Hematopoietic multipotent progenitor cell treated with erythropoietin and hydrocortisone succinate and interleukin-3 and kit ligand, for 17 days (in vitro differentiated cells): ENCODE measurements around the gene LAMA2.
"Not testable (repeated sequence)": the region's sequence is repeated elsewhere in the genome, so short reads cannot be mapped to it uniquely, and the experiment has no call there.

Experiments
- DNase-seq: peaks from one replicate; pipeline ENCODE4 v3.0.0-alpha.2; 2015; ENCODE audit warnings: low spot score

Gene LAMA2

DNA sequence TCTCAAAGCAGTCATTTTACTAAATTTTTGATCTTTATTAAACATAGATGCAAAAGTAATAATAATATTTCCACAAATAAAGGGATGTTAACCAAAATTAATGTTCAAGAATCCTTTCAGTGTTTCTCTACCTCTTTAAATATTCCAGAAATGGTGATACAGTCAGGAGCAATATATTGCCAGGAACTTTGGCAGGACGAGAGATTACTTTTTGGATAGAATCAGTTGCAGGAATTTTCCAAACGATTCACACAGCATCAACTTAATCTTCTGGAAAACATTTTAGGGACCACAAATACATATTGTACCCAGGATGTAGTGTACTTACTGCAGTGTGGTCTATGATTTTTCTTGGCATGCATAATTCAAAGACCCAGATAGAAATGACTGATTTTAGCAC is 125.7 kb downstream of the LAMA2 start:
- no peak for DNase-seq

- no peak for DNase-seq
These were observed 126.9 kb downstream of the LAMA2 start for GRCh38 chr6:129009851-129010250.

GRCh38 chr6:129014302-129014701 is 131.4 kb downstream of the LAMA2 start:
- no peak for DNase-seq

GRCh38 chr6:129015721-129016120 is 132.8 kb downstream of the LAMA2 start:
- DNase-seq: no peak

GRCh38 chr6:129016844-129017243 is 133.9 kb downstream of the LAMA2 start:
- no peak for DNase-seq

GRCh38 chr6:129022011-129022553 is 139.1 kb downstream of the LAMA2 start:
- DNase-seq: no peak

- DNase-seq: no peak
These were observed 143.7 kb downstream of the LAMA2 start for GRCh38 chr6:129026601-129027000.

- DNase-seq: no peak
These were observed 146.8 kb downstream of the LAMA2 start for GRCh38 chr6:129029778-129030177.

- no peak for DNase-seq
These were observed 147.3 kb downstream of the LAMA2 start for GRCh38 chr6:129030215-129030614.

DNA sequence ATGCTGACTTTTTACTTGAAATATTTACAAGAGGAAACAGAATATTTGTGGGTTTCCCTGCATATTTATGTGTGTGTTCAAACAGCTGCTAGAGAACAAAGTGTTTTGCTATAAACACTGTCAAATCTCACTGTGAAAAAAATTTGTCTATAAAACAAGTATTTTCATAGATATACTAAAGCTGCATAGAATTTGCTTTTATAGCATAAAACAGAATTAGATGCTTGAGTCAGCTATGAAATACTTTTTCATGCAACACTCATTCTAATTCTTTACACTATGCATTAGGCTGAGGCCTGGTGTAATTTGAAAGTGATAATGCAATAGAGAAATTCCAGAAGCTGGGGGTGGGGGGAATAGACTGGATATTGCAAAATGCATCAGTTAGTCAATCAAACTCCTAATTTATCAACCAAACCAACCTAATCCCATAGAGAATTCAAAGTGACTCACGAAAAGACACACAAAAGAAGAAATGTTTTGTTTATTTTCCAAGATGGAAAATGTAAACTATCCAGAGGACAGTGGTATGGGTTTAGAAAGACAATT is 148.2 kb downstream of the LAMA2 start:
- no peak for DNase-seq

GRCh38 chr6:129032602-129033001 is 149.7 kb downstream of the LAMA2 start:
- no peak for DNase-seq

DNA sequence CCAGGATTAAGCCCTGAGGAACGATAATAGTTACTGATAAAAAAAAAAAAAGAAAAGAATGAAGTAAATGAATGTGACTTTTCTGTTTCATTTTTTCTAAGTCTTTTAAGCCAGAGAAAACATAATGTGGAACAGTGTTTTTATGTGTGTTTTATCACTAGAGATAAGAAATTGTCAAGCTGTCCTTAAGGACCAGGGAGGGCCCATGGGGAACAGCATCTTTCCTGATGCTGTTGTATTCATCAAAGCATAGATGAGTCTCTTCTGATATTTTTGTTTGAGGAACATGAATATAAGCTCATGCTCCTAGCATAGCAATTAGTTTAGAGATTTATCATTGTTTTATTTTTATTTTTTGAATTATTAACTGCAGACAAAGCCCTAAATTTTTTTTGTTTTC is 150.2 kb downstream of the LAMA2 start:
- DNase-seq: no peak

DNA sequence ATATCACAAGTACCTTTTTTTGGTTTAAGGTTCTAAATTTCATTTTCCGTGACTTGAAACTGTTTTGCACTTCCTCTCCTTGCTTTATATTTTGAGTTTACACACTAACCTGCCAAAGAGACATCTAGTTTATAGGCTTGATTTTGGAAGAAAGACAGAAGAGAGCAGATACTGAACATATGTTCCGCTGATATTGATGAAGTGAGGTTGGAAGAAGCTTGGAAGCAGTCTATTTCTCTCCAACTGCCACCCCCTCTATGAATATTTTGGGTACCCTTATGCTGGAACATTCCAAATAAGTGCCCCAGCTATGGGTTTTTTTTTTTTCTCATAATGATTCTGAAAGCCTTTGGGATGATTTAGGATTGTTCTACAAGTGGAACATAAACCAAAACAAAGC is 150.6 kb downstream of the LAMA2 start:
- DNase-seq: no peak

- no peak for DNase-seq
These were observed 158.6 kb downstream of the LAMA2 start for GRCh38 chr6:129041563-129041962.

- no peak for DNase-seq
These were observed 163.6 kb downstream of the LAMA2 start for GRCh38 chr6:129046526-129046925.

GRCh38 chr6:129047834-129048233 is 164.9 kb downstream of the LAMA2 start:
- DNase-seq: no peak

GRCh38 chr6:129050086-129050485 is 167.1 kb downstream of the LAMA2 start:
- DNase-seq: no peak

- not testable (repeated sequence) for DNase-seq
These were observed 170.2 kb downstream of the LAMA2 start for GRCh38 chr6:129053143-129053542.

DNA sequence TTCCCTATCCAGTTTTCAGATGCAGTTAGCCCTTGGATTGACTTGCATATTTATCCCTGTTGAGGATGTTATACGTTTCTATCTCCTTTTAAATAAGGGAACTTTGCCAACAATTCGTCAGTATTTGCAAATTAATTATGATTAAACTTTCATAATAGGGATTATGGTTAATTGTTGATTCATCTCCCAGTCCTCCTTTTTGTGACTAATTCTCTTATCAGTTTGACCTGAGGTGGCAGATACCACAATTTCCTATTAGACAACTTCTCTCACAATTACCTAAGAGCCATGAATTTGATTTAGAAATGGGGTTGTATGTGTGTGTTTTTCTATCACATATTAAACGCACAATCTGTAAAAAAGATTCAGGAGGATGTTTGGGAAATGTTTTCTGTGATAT is 172.9 kb downstream of the LAMA2 start:
- DNase-seq: no peak

- DNase-seq: no peak
These were observed 176.7 kb downstream of the LAMA2 start for GRCh38 chr6:129059650-129060049.

DNA sequence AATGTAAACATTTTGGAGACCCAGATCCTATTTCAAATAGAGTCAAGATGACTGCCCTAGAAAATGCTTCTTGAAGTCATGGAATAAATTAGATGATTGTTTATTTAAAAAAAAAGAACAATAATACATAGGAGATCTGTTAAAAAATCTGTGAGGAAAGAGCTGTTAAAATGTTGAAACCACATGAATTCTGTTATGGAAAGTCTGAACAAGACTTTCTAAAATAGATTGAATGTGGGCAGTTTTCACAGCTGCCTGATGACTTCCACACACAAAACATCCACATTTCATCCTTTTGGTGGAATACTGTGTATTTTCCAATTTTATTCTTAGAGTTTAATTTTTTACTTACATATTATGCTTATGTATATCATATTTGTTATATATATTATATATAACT is 186.1 kb downstream of the LAMA2 start:
- no peak for DNase-seq

- DNase-seq: no peak
These were observed 190.1 kb downstream of the LAMA2 start for GRCh38 chr6:129073051-129073450.

- DNase-seq: no peak
These were observed 190.9 kb downstream of the LAMA2 start for GRCh38 chr6:129073691-129074395.

GRCh38 chr6:129084406-129084805 is 201.5 kb downstream of the LAMA2 start:
- DNase-seq: no peak
